ENCODE results near the gene PRDM1.

GRCh38 chr6:106037060-106037459 lies 49.1 kb upstream of the PRDM1 start:
- TF ChIP-seq CTCF (conservative IDR thresholded peaks at IDR 0.05) (no peak), EZH2 (IDR thresholded peaks at IDR 0.05; ENCODE audit: low read depth) (no peak)
